Endothelial cell of umbilical vein (primary cell): ENCODE results near the gene KIF3B. TPM values are rescaled to one million over a fixed set of nuclear protein-coding genes. Genes with fewer than 3 reads are reported as not detected.

Experiments
- BruUV-seq: library from RNA; stranded (reverse); fragments of 400-500 nt; replicated peaks from 2 replicates; lab custom pipeline; 2021; lab: Mats Ljungman, UMichigan
- CTCF ChIA-PET: fragments of 300-600, 350-600 bp; sonication (Branson Sonifier 250); formaldehyde crosslinking; loops from one replicate; lab custom pipeline; 2021; ENCODE audit warnings: antibody characterized with exemption, inconsistent platforms; lab: Charles Lee
- POLR2A ChIA-PET: fragments of 300-600, 350-600 bp; sonication (Branson Sonifier 250); formaldehyde crosslinking; loops from one replicate; lab custom pipeline; 2021; ENCODE audit warnings: antibody characterized with exemption, inconsistent platforms; lab: Charles Lee
- DNase-seq: peaks from one replicate; pipeline ENCODE4 v3.0.0-alpha.2; 2011; ENCODE audit warnings: low read depth, low spot score
- FAIRE-seq: peaks from 2 replicates; lab custom pipeline; 2011; peaks lifted over from hg19 to GRCh38; lab: Jason Lieb, UNC
- H2AFZ ChIP-seq: 2 replicates; pipeline ENCODE4 v1.6.0; 2012; ENCODE audit warnings: low read depth, low read length, control low read depth, inconsistent platforms
- H3K27ac ChIP-seq: 2 replicates; pipeline ENCODE4 v1.5.1; 2011; ENCODE audit warnings: low read depth, mild to moderate bottlenecking, control low read depth, low read length, moderate library complexity; ENCODE audit not compliant: insufficient read depth
- H3K27me3 ChIP-seq, 2 experiments: 2 replicates each; pipeline versions ENCODE4 v1.6.0 to v1.6.1; 2011; ENCODE audit warnings: low read length in 2 of 2, mixed read lengths in 1 of 2; ENCODE audit not compliant: control insufficient read depth in 2 of 2, insufficient read depth in 2 of 2
- H3K36me3 ChIP-seq, 2 experiments: 2 replicates in 1 of 2; 3 replicates in 1 of 2; pipeline ENCODE4 v1.5.1; 2011; ENCODE audit warnings: low read length in 2 of 2, mild to moderate bottlenecking in 1 of 2, moderate library complexity in 1 of 2; ENCODE audit not compliant: control insufficient read depth in 2 of 2, insufficient read depth in 2 of 2; ENCODE audit errors: extremely low read depth in 1 of 2
- H3K4me1 ChIP-seq: 3 replicates; pipeline ENCODE4 v1.5.1; 2011; ENCODE audit warnings: mild to moderate bottlenecking, low read length; ENCODE audit not compliant: control insufficient read depth, insufficient read depth; ENCODE audit errors: extremely low read depth
- H3K4me2 ChIP-seq: 2 replicates; pipeline ENCODE4 v1.6.1; 2011; ENCODE audit warnings: low read length, control low read depth, mixed read lengths; ENCODE audit not compliant: insufficient read depth
- H3K4me3 ChIP-seq, 3 experiments: fragments of 200-600 bp in 1 of 3; sonication (generic), shearing (Covaris generic) in 1 of 3; replicated peaks in 1 of 3; 2 replicates each; pipeline ENCODE4 v1.5.1; 2011 to 2016; ENCODE audit warnings: control low read depth in 3 of 3, low read length in 3 of 3, mild to moderate bottlenecking in 2 of 3, inconsistent platforms in 1 of 3, low read depth in 1 of 3, moderate library complexity in 1 of 3; ENCODE audit not compliant: insufficient read depth in 1 of 3
- H3K79me2 ChIP-seq: 2 replicates; pipeline ENCODE4 v1.6.0; 2012; ENCODE audit warnings: low read length, inconsistent platforms; ENCODE audit not compliant: control insufficient read depth, insufficient read depth
- H3K9ac ChIP-seq: replicated peaks from 2 replicates; pipeline ENCODE3; 2011; ENCODE audit warnings: low read length, control low read depth; ENCODE audit not compliant: insufficient read depth; ENCODE audit errors: extremely low read depth
- H3K9me1 ChIP-seq: replicated peaks from 3 replicates; pipeline ENCODE4 v1.6.0; 2011; ENCODE audit warnings: mild to moderate bottlenecking, low read length; ENCODE audit not compliant: control insufficient read depth, insufficient read depth; ENCODE audit errors: extremely low read depth
- H3K9me3 ChIP-seq: replicated peaks from 2 replicates; pipeline ENCODE4 v1.5.1; 2012; ENCODE audit warnings: low read length, inconsistent platforms; ENCODE audit not compliant: control insufficient read depth, insufficient read depth
- H4K20me1 ChIP-seq: replicated peaks from 2 replicates; pipeline ENCODE3; 2011; ENCODE audit warnings: mild to moderate bottlenecking, low read length; ENCODE audit not compliant: control insufficient read depth, insufficient read depth; ENCODE audit errors: extremely low read depth
- CTCF ChIP-seq, 2 donors: IDR thresholded peaks; 1 replicate in 1 of 2; 2 replicates in 1 of 2; pipeline ENCODE4 v1.5.1; 2011; ENCODE audit warnings: low read length in 2 of 2, mild to moderate bottlenecking in 2 of 2, moderate library complexity in 2 of 2, control low read depth in 1 of 2, inconsistent platforms in 1 of 2, low read depth in 1 of 2; ENCODE audit not compliant: insufficient read depth in 1 of 2; ENCODE audit errors: extremely low read depth in 1 of 2
- EZH2 ChIP-seq: IDR thresholded peaks from 2 replicates; pipeline ENCODE4 v1.6.1; 2012; ENCODE audit warnings: borderline replicate concordance, low read depth, mild to moderate bottlenecking, moderate library complexity, low read length, inconsistent platforms; ENCODE audit not compliant: severe bottlenecking
- FOS ChIP-seq: IDR thresholded peaks from 2 replicates; pipeline ENCODE4 v1.6.1; 2011; ENCODE audit warnings: mild to moderate bottlenecking, low read length, moderate library complexity, borderline replicate concordance; ENCODE audit not compliant: insufficient read depth
- GATA2 ChIP-seq: IDR thresholded peaks from 2 replicates; pipeline ENCODE4 v1.7.0; 2011; ENCODE audit warnings: low read depth, mild to moderate bottlenecking, moderate library complexity, mixed read lengths, low read length; ENCODE audit not compliant: insufficient read length, insufficient read depth
- JUN ChIP-seq: IDR thresholded peaks from 2 replicates; pipeline ENCODE4 v1.6.1; 2011; ENCODE audit warnings: borderline replicate concordance, low read depth; ENCODE audit not compliant: insufficient read length, insufficient read depth
- MAX ChIP-seq: IDR thresholded peaks from 2 replicates; pipeline ENCODE4 v1.6.1; 2011; ENCODE audit not compliant: insufficient read depth, insufficient read length
- MYC ChIP-seq: IDR thresholded peaks from one replicate; pipeline ENCODE4 v1.6.1; 2011; ENCODE audit warnings: mild to moderate bottlenecking, low read depth, low read length
- POLR2A ChIP-seq: IDR thresholded peaks from 2 replicates; pipeline ENCODE4 v1.6.1; 2012; ENCODE audit warnings: low read depth, mild to moderate bottlenecking, control low read depth, low read length
- POLR2AphosphoS5 ChIP-seq: IDR thresholded peaks from 2 replicates; pipeline ENCODE4 v1.6.1; 2012; ENCODE audit warnings: low read depth, mild to moderate bottlenecking, control low read depth, low read length, moderate library complexity; ENCODE audit not compliant: insufficient read depth
- dilution Hi-C: fragments of 300-500 bp; cut with MboI; formaldehyde crosslinking; loops from one replicate; pipeline ENCODE4 v1.15.0; 2019; ENCODE audit warnings: low sequenced_read_pairs; ENCODE audit not compliant: extremely low pct_ligation_motif_present
- intact Hi-C: fragments of 100-400 bp; cut with micrococcal nuclease; formaldehyde crosslinking; loops from one replicate; pipeline ENCODE4 v1.10.0; 2022
- polyA plus RNA-seq, 4 experiments: library from polyadenylated mRNA; depleted of rRNA in 3 of 4; stranded (reverse) in 3 of 4; unstranded in 1 of 4; fragments of >200 nt; gene quantifications; 2 replicates each; pipeline versions ENCODE4 v1.2.1 to v1.2.3, GENCODE V29; 2011 to 2012; ENCODE audit warnings: missing spikeins in 1 of 4
- total RNA-seq: library from RNA; stranded (reverse); gene quantifications from 2 replicates; pipeline ENCODE4 v1.2.3, GENCODE V29; 2021

KIF3B gene
- total and polyA plus RNA-seq, 2 donors (not counting 3 experiments of a cell fraction or from before 2014, with no cell fraction given), result 14.5 to 25.1 TPM

- Histone ChIP-seq H3K9me1 (no peaks in the 10 kb centered on the region), H3K27ac (no peak overlapping the region), H2AFZ (no peak overlapping the region), H3K4me2 (no peak overlapping the region), H3K9ac (no peak overlapping the region), H3K4me1 (no peaks in the 10 kb centered on the region), H3K79me2 (no peaks in the 10 kb centered on the region), H3K4me3 (no peak overlapping the region), H3K27me3 (no peaks in the 10 kb centered on the region), H4K20me1 (no peaks in the 10 kb centered on the region), H3K9me3 (no peaks in the 10 kb centered on the region), H3K36me3 (no peaks in the 10 kb centered on the region)
- DNase-seq (no peak), FAIRE-seq (no peak)
- no TSS peak for BruUV-seq
- ChIA-PET POLR2A (no interaction called here), CTCF (no interaction called here)
- dilution Hi-C loops (no loop called here), intact Hi-C loops (no loop called here)
- TF ChIP-seq POLR2AphosphoS5 (no peak), JUN (no peak), FOS (no peak), MYC (no peak), CTCF (IDR thresholded peaks at IDR 0.05; ENCODE audit: extremely low read depth in 1 of 2, insufficient read depth in 1 of 2, low read depth in 1 of 2, low read length in 2 of 2) (no peak), POLR2A (no peak), GATA2 (no peak), MAX (no peak), EZH2 (no peak)
Measured at GRCh38 chr20:32248043-32248442, 29.4 kb upstream of the KIF3B start.
